Common myeloid progenitor, CD34-positive (primary cell): Measurements from ENCODE around the gene ANKIB1.

Source experiments
- CTCF ChIA-PET: fragments of 350-600 bp; sonication (Branson Sonifier 250); formaldehyde crosslinking; loops from one replicate; lab custom pipeline; 2021; ENCODE audit warnings: antibody characterized with exemption; lab: Charles Lee
- POLR2A ChIA-PET: fragments of 350-600 bp; sonication (Branson Sonifier 250); formaldehyde crosslinking; loops from one replicate; lab custom pipeline; 2021; ENCODE audit warnings: antibody characterized with exemption; lab: Charles Lee
- DNase-seq, 3 donors: peaks; one replicate each; pipeline versions ENCODE4 v3.0.0 to v3.0.0-alpha.2; 2013
- H3K27ac ChIP-seq, 2 experiments: 1 replicate in 1 of 2; 2 replicates in 1 of 2; pipeline ENCODE4 v1.7.0; 2013; ENCODE audit warnings: inconsistent platforms in 2 of 2, low read length in 2 of 2, mild to moderate bottlenecking in 2 of 2, low read depth in 1 of 2, moderate library complexity in 1 of 2; ENCODE audit not compliant: severe bottlenecking in 2 of 2, insufficient read depth in 1 of 2, poor library complexity in 1 of 2
- H3K27me3 ChIP-seq, 5 experiments: replicated peaks in 2 of 5; 1 replicate in 3 of 5; 2 replicates in 2 of 5; pipeline versions ENCODE4 v1.6.1 to v1.7.0; 2013; ENCODE audit warnings: low read length in 4 of 5, mild to moderate bottlenecking in 2 of 5, moderate library complexity in 2 of 5, inconsistent platforms in 1 of 5; ENCODE audit not compliant: insufficient read depth in 5 of 5, control insufficient read depth in 4 of 5
- H3K36me3 ChIP-seq, 4 experiments: 1 replicate in 2 of 4; 2 replicates in 2 of 4; pipeline versions ENCODE4 v1.6.1 to v1.7.0; 2013; ENCODE audit warnings: low read length in 3 of 4, control low read depth in 1 of 4, mild to moderate bottlenecking in 1 of 4; ENCODE audit not compliant: control insufficient read depth in 4 of 4, insufficient read depth in 4 of 4
- H3K4me1 ChIP-seq, 4 experiments: 1 replicate in 3 of 4; 2 replicates in 1 of 4; pipeline versions ENCODE4 v1.6.1 to v1.7.1; 2013; ENCODE audit warnings: low read length in 3 of 4, mild to moderate bottlenecking in 3 of 4, control low read depth in 1 of 4, inconsistent platforms in 1 of 4, moderate library complexity in 1 of 4; ENCODE audit not compliant: control insufficient read depth in 4 of 4, insufficient read depth in 4 of 4; ENCODE audit errors: control extremely low read depth in 1 of 4
- H3K4me3 ChIP-seq, 7 experiments: 1 replicate in 4 of 7; 2 replicates in 3 of 7; pipeline versions ENCODE4 v1.5.1 to v1.7.0; 2013; ENCODE audit warnings: mild to moderate bottlenecking in 7 of 7, low read length in 6 of 7, moderate library complexity in 6 of 7, inconsistent platforms in 2 of 7, low read depth in 2 of 7, control low read depth in 1 of 7; ENCODE audit not compliant: insufficient read depth in 4 of 7, control insufficient read depth in 1 of 7; ENCODE audit errors: extremely low read depth in 1 of 7
- H3K9me3 ChIP-seq, 5 experiments: 1 replicate in 4 of 5; 2 replicates in 1 of 5; pipeline versions ENCODE4 v1.6.1 to v1.7.1; 2013; ENCODE audit warnings: low read length in 4 of 5, mild to moderate bottlenecking in 2 of 5, inconsistent platforms in 1 of 5, low read depth in 1 of 5, moderate library complexity in 1 of 5; ENCODE audit not compliant: control insufficient read depth in 4 of 5, insufficient read depth in 2 of 5; ENCODE audit errors: control extremely low read depth in 1 of 5
- WGBS: methylation state at CpG from one replicate; pipeline ENCODE4 v1.1.5; 2013; ENCODE audit not compliant: insufficient coverage; 5-methylcytosine and 5-hydroxymethylcytosine counted together

ANKIB1 gene

DNA sequence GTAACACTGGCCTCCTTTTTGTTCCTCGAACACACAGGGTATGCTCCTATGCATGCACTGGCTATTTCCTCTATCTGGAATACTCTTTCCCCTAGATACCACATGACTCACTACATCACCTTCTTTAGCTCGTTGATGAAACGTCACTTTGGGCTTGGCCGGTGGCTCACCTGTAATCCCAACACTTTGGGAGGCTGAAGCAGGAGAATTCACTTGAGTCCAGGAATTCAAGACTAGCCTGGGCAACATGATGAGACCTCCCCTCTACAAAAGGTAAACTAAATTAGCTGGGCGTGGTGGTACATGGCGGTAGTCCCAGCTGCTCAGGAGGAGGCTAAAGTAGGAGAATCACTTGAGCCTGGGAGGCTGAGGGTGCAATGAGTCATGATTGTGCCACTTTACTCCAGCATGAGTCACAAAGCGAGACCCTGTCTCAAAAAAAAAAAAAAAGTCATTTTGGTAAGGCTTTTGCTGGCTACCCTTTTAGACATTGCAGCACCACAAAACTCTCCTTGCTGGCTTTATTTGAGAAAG, 14.5 kb downstream of the ANKIB1 start:
- ChIA-PET CTCF (interaction anchor here (1.0 to 1.1 kb wide), 2 partner anchors 14 to 42 kb away, joined by 3 to 4 read pairs; partner anchors contain the start of genes ANKIB1 and KRIT1), POLR2A (no interaction called here)
- Histone ChIP-seq H3K36me3 (peaks cover 0 to 12% (median 4%) of the 10 kb centered on the region in 4 experiments), H3K4me1 (no peaks in the 10 kb centered on the region), H3K27me3 (no peaks in the 10 kb centered on the region), H3K27ac (no peak overlapping the region), H3K4me3 (no peak overlapping the region), H3K9me3 (peaks cover 0 to 6% (median 3%) of the 10 kb centered on the region in 5 experiments)
- DNase-seq, result peak in 2 of 3 donors; percentile 17 to 20
- 88% methylated on average over 5 of the region's 7 CpGs for WGBS

DNA sequence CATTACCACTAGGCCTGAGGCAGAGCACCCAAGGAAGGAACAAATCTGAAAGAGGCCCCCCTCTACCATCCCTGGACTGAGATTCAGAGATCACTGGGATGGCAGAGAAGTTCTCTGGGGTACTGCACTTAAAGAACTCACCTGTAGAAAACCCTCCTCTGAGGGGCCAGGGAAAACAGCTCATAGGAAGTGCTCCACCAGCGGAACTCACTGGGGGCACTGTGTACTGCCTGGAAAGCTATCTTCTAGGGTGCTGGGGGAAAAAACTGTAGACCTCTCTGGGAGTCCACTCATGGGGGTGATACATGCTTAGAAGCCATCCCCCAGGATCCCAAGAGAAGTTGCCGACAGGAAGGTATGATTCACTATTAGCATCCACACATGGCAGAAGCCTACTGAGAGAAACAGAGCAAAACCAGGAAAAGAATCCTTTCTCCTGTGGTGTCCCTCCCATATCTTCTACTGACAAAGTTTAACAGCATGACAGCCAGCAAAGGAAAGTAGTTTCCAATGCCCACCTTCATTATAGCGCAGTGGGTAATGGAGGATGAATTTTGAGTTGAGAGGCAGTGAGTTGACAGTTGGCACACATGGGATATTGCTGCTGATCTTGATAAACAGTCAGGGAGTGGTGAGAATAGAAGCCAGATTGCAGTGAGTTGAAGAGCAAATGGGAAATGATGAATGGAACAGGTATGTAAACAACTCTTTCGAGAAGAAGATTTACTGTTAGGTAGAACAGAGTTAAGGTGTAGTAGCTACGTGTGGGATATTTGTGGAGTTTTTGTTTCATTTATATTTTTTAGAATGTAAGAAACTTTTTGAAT, 20.9 kb downstream of the ANKIB1 start:
- CTCF ChIA-PET, result no interaction called here
- POLR2A ChIA-PET, result no interaction called here
- H3K27ac ChIP-seq, result no peak overlapping the region
- peaks cover 0 to 18% (median 5%) of the 10 kb centered on the region in 4 experiments for H3K36me3 ChIP-seq
- H3K4me3 ChIP-seq, result no peak overlapping the region
- WGBS, result 100% methylated on average over 3 of the region's 5 CpGs
- no peaks in the 10 kb centered on the region for H3K4me1 ChIP-seq
- peaks cover 0 to 11% (median 3%) of the 10 kb centered on the region in 5 experiments for H3K9me3 ChIP-seq
- no peaks in the 10 kb centered on the region for H3K27me3 ChIP-seq
- no peak for DNase-seq

DNA sequence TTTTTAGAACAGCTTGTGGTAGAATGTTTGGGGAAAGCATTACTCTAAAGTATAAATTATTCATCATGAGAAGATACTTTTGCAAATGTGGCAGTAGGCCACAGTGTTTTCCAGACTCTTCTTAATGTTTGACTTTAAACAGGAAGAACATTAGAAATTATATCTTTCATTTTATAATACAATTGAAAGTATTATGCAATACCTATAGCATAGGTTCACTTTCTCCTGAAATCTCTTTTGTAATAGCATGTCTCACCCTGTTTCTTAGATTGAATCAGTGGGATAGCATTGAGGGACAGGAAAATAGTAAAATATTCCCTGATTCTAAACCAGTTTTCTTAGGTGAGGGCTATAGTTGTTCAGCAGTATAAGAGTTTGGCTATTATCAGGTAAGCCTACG, 23.1 kb downstream of the ANKIB1 start:
- Histone ChIP-seq H3K27me3 (no peaks in the 10 kb centered on the region), H3K4me1 (no peaks in the 10 kb centered on the region), H3K27ac (no peak overlapping the region), H3K4me3 (no peak overlapping the region), H3K9me3 (peaks cover 0 to 6% (median 1%) of the 10 kb centered on the region in 5 experiments), H3K36me3 (peaks cover 2 to 13% (median 4%) of the 10 kb centered on the region in 4 experiments)
- no peak for DNase-seq
- POLR2A ChIA-PET, result no interaction called here
- CTCF ChIA-PET, result interaction anchor here (0.7 kb wide), 1 partner anchor 50 kb away, joined by 5 read pairs; no protein-coding TSS in a partner anchor
- WGBS, result no CpG with 5 or more reads among the region's 1 CpG

DNA sequence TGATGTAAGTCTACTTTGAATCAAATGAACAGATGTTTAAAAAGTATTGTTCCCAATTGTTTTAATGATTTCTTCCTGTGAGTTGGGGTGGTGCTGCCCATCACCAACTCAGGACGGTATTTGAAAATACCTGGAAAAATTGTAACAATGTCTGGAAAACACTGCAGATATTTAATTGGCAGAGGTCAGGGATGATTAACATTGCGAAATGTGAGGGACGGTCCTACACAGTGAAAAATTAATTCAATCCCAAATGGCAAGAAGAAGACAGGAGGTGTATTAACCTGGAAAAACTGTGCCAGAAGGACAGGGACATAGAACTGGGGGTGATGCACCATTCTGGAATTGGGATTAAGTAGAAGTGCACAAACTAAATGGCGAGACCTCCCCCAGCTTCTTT, 29.6 kb downstream of the ANKIB1 start:
- H3K9me3 ChIP-seq, result peaks cover 0 to 12% (median 2%) of the 10 kb centered on the region in 5 experiments
- POLR2A ChIA-PET, result no interaction called here
- H3K27me3 ChIP-seq, result no peaks in the 10 kb centered on the region
- H3K27ac ChIP-seq, result no peak overlapping the region
- H3K4me3 ChIP-seq, result no peak overlapping the region
- CTCF ChIA-PET, result no interaction called here
- H3K4me1 ChIP-seq, result no peaks in the 10 kb centered on the region
- WGBS, result 100% methylated on average over 1 of the region's 4 CpGs
- H3K36me3 ChIP-seq, result peaks cover 0 to 5% (median 1%) of the 10 kb centered on the region in 4 experiments
- DNase-seq, result no peak

DNA sequence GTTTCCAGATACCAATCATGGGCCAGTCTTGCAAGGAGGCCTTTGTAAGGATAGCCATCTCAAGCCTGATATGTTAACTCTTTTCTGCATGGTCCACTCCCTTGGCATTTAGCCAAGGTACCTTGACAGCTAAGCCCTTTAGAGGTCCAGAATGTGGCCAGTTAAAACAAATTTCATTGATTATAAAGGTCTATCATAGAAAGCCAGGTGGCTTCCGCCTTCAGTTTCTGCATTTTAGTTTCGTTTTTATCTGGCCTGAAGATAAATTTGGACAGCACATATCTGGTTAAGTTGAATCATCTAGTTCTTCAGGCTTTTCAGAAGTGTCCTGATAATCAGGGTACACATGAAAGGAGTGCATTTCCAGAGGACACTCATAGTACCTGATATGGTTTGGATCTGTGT, 30.7 kb downstream of the ANKIB1 start:
- POLR2A ChIA-PET, result no interaction called here
- Histone ChIP-seq H3K36me3 (peaks cover 0 to 14% (median 5%) of the 10 kb centered on the region in 4 experiments), H3K27ac (no peak overlapping the region)

DNA sequence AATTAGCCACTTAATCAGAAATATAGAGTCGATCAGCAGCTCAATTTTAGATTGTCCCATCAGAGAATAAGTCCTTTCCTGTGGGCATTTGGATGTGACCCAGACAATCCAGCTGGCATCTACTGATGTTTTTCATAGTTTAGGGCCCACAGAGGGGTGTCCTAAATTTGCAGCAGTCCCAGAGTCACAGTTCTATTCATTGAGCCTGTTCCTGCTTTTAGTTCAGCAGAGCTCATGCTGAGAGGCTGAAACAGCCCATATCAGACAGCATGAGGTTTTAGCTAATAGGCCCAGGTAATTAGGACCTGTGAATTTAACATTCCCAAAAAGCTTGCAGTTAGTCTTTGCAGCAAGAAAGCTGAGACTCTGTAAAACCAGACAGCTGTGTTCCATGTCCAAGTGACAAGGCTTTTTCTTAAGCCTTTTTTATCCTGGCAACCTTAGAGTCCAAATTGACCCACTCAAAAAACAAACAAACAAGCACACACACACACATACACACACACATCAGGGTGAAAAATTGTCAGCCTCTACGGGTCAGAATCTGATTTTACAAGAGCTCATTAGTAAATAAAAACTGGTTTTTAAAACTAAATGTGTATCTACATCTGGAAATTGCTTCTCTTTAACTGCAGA, 33.7 kb downstream of the ANKIB1 start:
- Histone ChIP-seq H3K27me3 (no peaks in the 10 kb centered on the region), H3K9me3 (peaks cover 0 to 23% (median 10%) of the 10 kb centered on the region in 5 experiments), H3K4me1 (no peaks in the 10 kb centered on the region), H3K4me3 (no peak overlapping the region), H3K36me3 (peaks cover 0 to 9% (median 4%) of the 10 kb centered on the region in 4 experiments), H3K27ac (no peak overlapping the region)
- CTCF ChIA-PET, result interaction anchor here (0.8 kb wide), 1 partner anchor 31 kb away, joined by 3 read pairs; no protein-coding TSS in a partner anchor
- POLR2A ChIA-PET, result interaction anchor here (0.7 kb wide), 1 partner anchor 63 kb away, joined by 6 read pairs; no protein-coding TSS in a partner anchor
- 100% methylated on average over 1 of the region's 2 CpGs for WGBS
- DNase-seq, result no peak

More for the DNA sequence above, 30.7 kb downstream of the ANKIB1 start:
- CTCF ChIA-PET, result no interaction called here
- Histone ChIP-seq H3K4me3 (no peak overlapping the region), H3K4me1 (no peaks in the 10 kb centered on the region), H3K9me3 (peaks cover 0 to 23% (median 10%) of the 10 kb centered on the region in 5 experiments), H3K27me3 (no peaks in the 10 kb centered on the region)
- 100% methylated on average over 2 of the region's 2 CpGs for WGBS
- no peak for DNase-seq
